ENCODE measurements around the gene GNPAT.
A peak's percentile ranks its signal among the peaks of the same experiment; 100 is the strongest.

The GNPAT gene

GRCh38 chr1:231248778-231249177 lies 7.8 kb downstream of the GNPAT start:
- DNase-seq, result no peak

GRCh38 chr1:231252336-231252735 lies 11.3 kb downstream of the GNPAT start:
- no peak for DNase-seq

- no peak for DNase-seq
Observed at GRCh38 chr1:231260351-231260750, 19.3 kb downstream of the GNPAT start.

GRCh38 chr1:231264642-231265041 lies 23.6 kb downstream of the GNPAT start:
- DNase-seq, result no peak

- no peak for DNase-seq
Observed at GRCh38 chr1:231265379-231265778, 24.4 kb downstream of the GNPAT start.

GRCh38 chr1:231266811-231267322 lies 25.9 kb downstream of the GNPAT start:
- no peak for DNase-seq

- peak; percentile 2 for DNase-seq
Observed at GRCh38 chr1:231272173-231272572, 31.2 kb downstream of the GNPAT start.

- DNase-seq, result no peak
Observed at GRCh38 chr1:231272880-231273279, 31.9 kb downstream of the GNPAT start.

- no peak for DNase-seq
Observed at GRCh38 chr1:231274119-231274825, 33.3 kb downstream of the GNPAT start.

GRCh38 chr1:231278100-231278790 lies 37.2 kb downstream of the GNPAT start:
- DNase-seq, result no peak

- DNase-seq, result no peak
Observed at GRCh38 chr1:231279081-231279480, 38.1 kb downstream of the GNPAT start.

- no peak for DNase-seq
Observed at GRCh38 chr1:231279683-231280082, 38.7 kb downstream of the GNPAT start.

GRCh38 chr1:231284441-231284840 lies 43.4 kb downstream of the GNPAT start:
- no peak for DNase-seq

GRCh38 chr1:231286603-231287002 lies 45.6 kb downstream of the GNPAT start:
- DNase-seq, result no peak

GRCh38 chr1:231295938-231296337 lies 54.9 kb downstream of the GNPAT start:
- DNase-seq, result no peak

GRCh38 chr1:231301990-231302389 lies 61.0 kb downstream of the GNPAT start:
- no peak for DNase-seq

GRCh38 chr1:231310391-231310934 lies 69.5 kb downstream of the GNPAT start:
- no peak for DNase-seq

GRCh38 chr1:231311720-231312431 lies 70.9 kb downstream of the GNPAT start:
- no peak for DNase-seq

GRCh38 chr1:231312432-231312788 lies 71.4 kb downstream of the GNPAT start:
- no peak for DNase-seq

GRCh38 chr1:231313661-231314060 lies 72.6 kb downstream of the GNPAT start:
- DNase-seq, result no peak

GRCh38 chr1:231315887-231316286 lies 74.9 kb downstream of the GNPAT start:
- peak; percentile 41 for DNase-seq

- no peak for DNase-seq
Observed at GRCh38 chr1:231317306-231318014, 76.4 kb downstream of the GNPAT start.

- no peak for DNase-seq
Observed at GRCh38 chr1:231318015-231318355, 77.0 kb downstream of the GNPAT start.

All from CD4-positive, alpha-beta T cell treated with Interleukin-21 for 1 hour (primary cell).